GM21423 (cell line): ENCODE results near the gene MALL.
"Not testable (repeated sequence)": the region's sequence is repeated elsewhere in the genome, so short reads cannot be mapped to it uniquely, and the experiment has no call there.

Experiments used
- ATAC-seq: cut with Tn5 transposase; IDR thresholded peaks from one replicate; pipeline ENCODE4 v1.9.1; 2021; ENCODE audit warnings: mild to moderate bottlenecking, moderate library complexity; ENCODE audit not compliant: unreplicated experiment

The MALL gene

GRCh38 chr2:110121052-110121334 is 5.4 kb upstream of the MALL start:
- no peak for ATAC-seq

GRCh38 chr2:110120171-110121051 is 4.8 kb upstream of the MALL start:
- no peak for ATAC-seq

GRCh38 chr2:110116033-110116710 is 550 bp upstream of the MALL start:
- no peak for ATAC-seq

- no peak for ATAC-seq
Measured at GRCh38 chr2:110114831-110115255, 779 bp downstream of the MALL start.

- no peak for ATAC-seq
Measured at GRCh38 chr2:110113961-110114591, 1.5 kb downstream of the MALL start.

- ATAC-seq = not testable (repeated sequence)
Measured at GRCh38 chr2:110108291-110108690, 7.3 kb downstream of the MALL start.

GRCh38 chr2:110107092-110108079 is 8.2 kb downstream of the MALL start:
- no peak for ATAC-seq

GRCh38 chr2:110106642-110107041 is 9.0 kb downstream of the MALL start:
- no peak for ATAC-seq

GRCh38 chr2:110105608-110106467 is 9.8 kb downstream of the MALL start:
- no peak for ATAC-seq

- ATAC-seq = no peak
Measured at GRCh38 chr2:110105183-110105582, 10.4 kb downstream of the MALL start.

GRCh38 chr2:110104025-110104771 is 11.4 kb downstream of the MALL start:
- ATAC-seq = no peak

GRCh38 chr2:110103061-110103961 is 12.3 kb downstream of the MALL start:
- ATAC-seq = no peak

GRCh38 chr2:110101901-110102803 is 13.5 kb downstream of the MALL start:
- ATAC-seq = no peak

GRCh38 chr2:110101280-110101844 is 14.3 kb downstream of the MALL start:
- peak; percentile 61 for ATAC-seq

GRCh38 chr2:110100880-110101279 is 14.7 kb downstream of the MALL start:
- ATAC-seq = not testable (repeated sequence)

GRCh38 chr2:110100480-110100879 is 15.1 kb downstream of the MALL start:
- no peak for ATAC-seq
